ENCODE results near the gene PRKN.

PRKN gene

GRCh38 chr6:162260027-162260426 lies 467.5 kb downstream of the PRKN start:
- H3K36me3 Mint-ChIP-seq, result peaks cover 8% of the 10 kb centered on the region
- H3K4me3 Mint-ChIP-seq, result no peak overlapping the region
- no peak overlapping the region for H3K27ac Mint-ChIP-seq
- no peak for DNase-seq (ENCODE audit: low spot score in 2 of 2)
- no peaks in the 10 kb centered on the region for H3K4me1 Mint-ChIP-seq
- H3K27me3 Mint-ChIP-seq, result no peaks in the 10 kb centered on the region
- ATAC-seq (ENCODE audit: low read depth), result no peak
- H3K9me3 Mint-ChIP-seq, result peaks cover 2% of the 10 kb centered on the region

- no peak overlapping the region for H3K4me3 Mint-ChIP-seq
- no peaks in the 10 kb centered on the region for H3K27me3 Mint-ChIP-seq
- ATAC-seq (ENCODE audit: low read depth), result no peak
- no peaks in the 10 kb centered on the region for H3K4me1 Mint-ChIP-seq
- no peak overlapping the region for H3K27ac Mint-ChIP-seq
- DNase-seq (ENCODE audit: low spot score in 2 of 2), result no peak
- H3K9me3 Mint-ChIP-seq, result no peaks in the 10 kb centered on the region
- H3K36me3 Mint-ChIP-seq, result peaks cover 8% of the 10 kb centered on the region
These were observed 468.9 kb downstream of the PRKN start for GRCh38 chr6:162258647-162259046.

GRCh38 chr6:162256361-162256760 lies 471.2 kb downstream of the PRKN start:
- no peaks in the 10 kb centered on the region for H3K4me1 Mint-ChIP-seq
- H3K9me3 Mint-ChIP-seq, result no peaks in the 10 kb centered on the region
- H3K4me3 Mint-ChIP-seq, result no peak overlapping the region
- no peak for DNase-seq (ENCODE audit: low spot score in 2 of 2)
- peaks cover 6% of the 10 kb centered on the region for H3K36me3 Mint-ChIP-seq
- H3K27me3 Mint-ChIP-seq, result no peaks in the 10 kb centered on the region
- ATAC-seq (ENCODE audit: low read depth), result no peak
- H3K27ac Mint-ChIP-seq, result no peak overlapping the region

GRCh38 chr6:162251257-162251656 lies 476.3 kb downstream of the PRKN start:
- ATAC-seq (ENCODE audit: low read depth), result no peak

GRCh38 chr6:162249907-162250642 lies 477.5 kb downstream of the PRKN start:
- no peaks in the 10 kb centered on the region for H3K27me3 Mint-ChIP-seq
- no peak overlapping the region for H3K4me3 Mint-ChIP-seq
- ATAC-seq (ENCODE audit: low read depth) (no peak), DNase-seq (ENCODE audit: low spot score in 2 of 2) (no peak)
- H3K36me3 Mint-ChIP-seq, result no peaks in the 10 kb centered on the region
- H3K9me3 Mint-ChIP-seq, result no peaks in the 10 kb centered on the region
- no peak overlapping the region for H3K27ac Mint-ChIP-seq
- no peaks in the 10 kb centered on the region for H3K4me1 Mint-ChIP-seq

More at GRCh38 chr6:162251257-162251656, 476.3 kb downstream of the PRKN start:
- no peak for DNase-seq (ENCODE audit: low spot score in 2 of 2)
- Mint-ChIP-seq H3K36me3 (no peaks in the 10 kb centered on the region), H3K4me3 (no peak overlapping the region), H3K27me3 (no peaks in the 10 kb centered on the region), H3K4me1 (no peaks in the 10 kb centered on the region), H3K27ac (no peak overlapping the region), H3K9me3 (no peaks in the 10 kb centered on the region)

GRCh38 chr6:162245830-162246420 lies 481.6 kb downstream of the PRKN start:
- DNase-seq (ENCODE audit: low spot score in 2 of 2), result no peak
- H3K27me3 Mint-ChIP-seq, result no peaks in the 10 kb centered on the region

GRCh38 chr6:162244031-162244430 lies 483.5 kb downstream of the PRKN start:
- Mint-ChIP-seq H3K9me3 (no peaks in the 10 kb centered on the region), H3K4me1 (no peaks in the 10 kb centered on the region), H3K36me3 (no peaks in the 10 kb centered on the region), H3K4me3 (no peak overlapping the region), H3K27me3 (no peaks in the 10 kb centered on the region), H3K27ac (no peak overlapping the region)
- ATAC-seq (ENCODE audit: low read depth), result no peak
- DNase-seq (ENCODE audit: low spot score in 2 of 2), result no peak

More at GRCh38 chr6:162245830-162246420, 481.6 kb downstream of the PRKN start:
- Mint-ChIP-seq H3K4me3 (no peak overlapping the region), H3K4me1 (no peaks in the 10 kb centered on the region), H3K27ac (no peak overlapping the region), H3K9me3 (no peaks in the 10 kb centered on the region), H3K36me3 (no peaks in the 10 kb centered on the region)
- ATAC-seq (ENCODE audit: low read depth), result no peak

GRCh38 chr6:162242915-162243314 lies 484.7 kb downstream of the PRKN start:
- ATAC-seq (ENCODE audit: low read depth) (no peak), DNase-seq (ENCODE audit: low spot score in 2 of 2) (no peak)
- no peaks in the 10 kb centered on the region for H3K36me3 Mint-ChIP-seq
- no peaks in the 10 kb centered on the region for H3K4me1 Mint-ChIP-seq
- no peak overlapping the region for H3K4me3 Mint-ChIP-seq
- H3K27me3 Mint-ChIP-seq, result no peaks in the 10 kb centered on the region
- H3K9me3 Mint-ChIP-seq, result no peaks in the 10 kb centered on the region
- no peak overlapping the region for H3K27ac Mint-ChIP-seq

- no peaks in the 10 kb centered on the region for H3K36me3 Mint-ChIP-seq
- H3K4me3 Mint-ChIP-seq, result no peak overlapping the region
- H3K27ac Mint-ChIP-seq, result no peak overlapping the region
- no peaks in the 10 kb centered on the region for H3K9me3 Mint-ChIP-seq
- DNase-seq (ENCODE audit: low spot score in 2 of 2) (no peak), ATAC-seq (ENCODE audit: low read depth) (no peak)
- H3K4me1 Mint-ChIP-seq, result no peaks in the 10 kb centered on the region
- no peaks in the 10 kb centered on the region for H3K27me3 Mint-ChIP-seq
These were observed 488.2 kb downstream of the PRKN start for GRCh38 chr6:162239330-162239729.

GRCh38 chr6:162238675-162239074 lies 488.9 kb downstream of the PRKN start:
- Mint-ChIP-seq H3K27ac (no peak overlapping the region), H3K36me3 (peaks cover 3% of the 10 kb centered on the region)

GRCh38 chr6:162237331-162237730 lies 490.2 kb downstream of the PRKN start:
- Mint-ChIP-seq H3K4me1 (no peaks in the 10 kb centered on the region), H3K9me3 (peaks cover 3% of the 10 kb centered on the region), H3K36me3 (peaks cover 3% of the 10 kb centered on the region), H3K27ac (no peak overlapping the region), H3K27me3 (no peaks in the 10 kb centered on the region), H3K4me3 (no peak overlapping the region)
- ATAC-seq (ENCODE audit: low read depth) (no peak), DNase-seq (ENCODE audit: low spot score in 2 of 2) (no peak)

More at GRCh38 chr6:162238675-162239074, 488.9 kb downstream of the PRKN start:
- peaks cover 3% of the 10 kb centered on the region for H3K9me3 Mint-ChIP-seq
- H3K4me3 Mint-ChIP-seq, result no peak overlapping the region
- H3K27me3 Mint-ChIP-seq, result no peaks in the 10 kb centered on the region
- no peak for ATAC-seq (ENCODE audit: low read depth)
- DNase-seq (ENCODE audit: low spot score in 2 of 2), result no peak
- H3K4me1 Mint-ChIP-seq, result no peaks in the 10 kb centered on the region

- Mint-ChIP-seq H3K27ac (no peak overlapping the region), H3K4me3 (no peak overlapping the region), H3K9me3 (peaks cover 3% of the 10 kb centered on the region), H3K4me1 (no peaks in the 10 kb centered on the region), H3K27me3 (no peaks in the 10 kb centered on the region), H3K36me3 (peaks cover 3% of the 10 kb centered on the region)
- DNase-seq (ENCODE audit: low spot score in 2 of 2) (no peak), ATAC-seq (ENCODE audit: low read depth) (no peak)
These were observed 492.9 kb downstream of the PRKN start for GRCh38 chr6:162234631-162235030.

GRCh38 chr6:162230147-162230752 lies 497.3 kb downstream of the PRKN start:
- no peaks in the 10 kb centered on the region for H3K27me3 Mint-ChIP-seq
- peaks cover 4% of the 10 kb centered on the region for H3K36me3 Mint-ChIP-seq
- H3K9me3 Mint-ChIP-seq, result peaks cover 4% of the 10 kb centered on the region
- DNase-seq (ENCODE audit: low spot score in 2 of 2) (no peak), ATAC-seq (ENCODE audit: low read depth) (no peak)
- no peak overlapping the region for H3K27ac Mint-ChIP-seq
- no peaks in the 10 kb centered on the region for H3K4me1 Mint-ChIP-seq
- H3K4me3 Mint-ChIP-seq, result no peak overlapping the region

GRCh38 chr6:162229093-162229492 lies 498.5 kb downstream of the PRKN start:
- Mint-ChIP-seq H3K36me3 (peaks cover 4% of the 10 kb centered on the region), H3K27me3 (no peaks in the 10 kb centered on the region), H3K4me1 (no peaks in the 10 kb centered on the region), H3K4me3 (no peak overlapping the region), H3K9me3 (peaks cover 4% of the 10 kb centered on the region), H3K27ac (no peak overlapping the region)
- DNase-seq (ENCODE audit: low spot score in 2 of 2) (no peak), ATAC-seq (ENCODE audit: low read depth) (no peak)

Data from memory B cell (primary cell).